Measurements from ENCODE around the gene CPEB1.
"Not testable (repeated sequence)": the region's sequence is repeated elsewhere in the genome, so short reads cannot be mapped to it uniquely, and the experiment has no call there.

The CPEB1 gene

DNA sequence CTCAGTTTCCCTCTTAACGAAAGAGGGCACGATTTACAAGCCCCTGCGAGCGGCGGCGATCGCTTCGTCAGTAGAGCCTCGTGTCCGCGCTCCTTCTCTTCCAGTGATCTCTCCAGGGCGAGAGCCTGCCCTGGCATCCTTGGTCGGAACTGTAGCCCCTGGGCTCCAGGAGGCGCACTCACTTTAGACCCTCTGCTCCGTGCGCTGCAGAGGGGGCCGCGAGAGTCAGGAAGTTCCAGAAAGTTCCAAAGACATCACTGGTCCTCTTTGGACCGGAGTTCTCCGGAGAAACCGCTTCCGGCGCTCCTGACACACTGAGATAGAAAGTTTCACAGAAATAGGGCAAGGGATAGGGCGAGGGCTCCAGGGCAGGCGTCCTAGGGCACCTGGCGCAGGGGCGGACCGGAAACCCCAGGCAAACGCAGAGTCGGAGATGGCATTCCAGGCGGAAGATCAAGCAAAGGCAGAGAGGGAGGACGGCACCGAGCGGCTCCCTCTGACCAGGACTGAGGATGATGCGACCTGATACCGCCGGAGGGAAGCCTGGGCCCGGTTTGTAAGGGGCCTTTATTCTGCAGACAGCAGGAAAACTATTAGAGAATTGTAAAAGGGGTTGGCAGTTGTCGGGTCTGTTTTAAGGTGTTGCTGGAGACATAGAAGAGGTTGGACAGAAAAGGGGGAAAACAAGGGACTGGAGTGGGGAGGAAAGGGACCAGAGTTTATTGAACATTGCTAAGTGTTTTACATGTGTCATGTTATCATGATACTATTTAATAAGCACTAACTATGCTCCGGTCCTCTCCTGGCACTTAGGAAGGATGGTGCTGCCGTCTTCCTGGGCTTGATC, 1.3 kb upstream of the CPEB1 start:
- no peak for DNase-seq

- no peak for DNase-seq
Measured at GRCh38 chr15:82647835-82648256, 683 bp upstream of the CPEB1 start.

DNA sequence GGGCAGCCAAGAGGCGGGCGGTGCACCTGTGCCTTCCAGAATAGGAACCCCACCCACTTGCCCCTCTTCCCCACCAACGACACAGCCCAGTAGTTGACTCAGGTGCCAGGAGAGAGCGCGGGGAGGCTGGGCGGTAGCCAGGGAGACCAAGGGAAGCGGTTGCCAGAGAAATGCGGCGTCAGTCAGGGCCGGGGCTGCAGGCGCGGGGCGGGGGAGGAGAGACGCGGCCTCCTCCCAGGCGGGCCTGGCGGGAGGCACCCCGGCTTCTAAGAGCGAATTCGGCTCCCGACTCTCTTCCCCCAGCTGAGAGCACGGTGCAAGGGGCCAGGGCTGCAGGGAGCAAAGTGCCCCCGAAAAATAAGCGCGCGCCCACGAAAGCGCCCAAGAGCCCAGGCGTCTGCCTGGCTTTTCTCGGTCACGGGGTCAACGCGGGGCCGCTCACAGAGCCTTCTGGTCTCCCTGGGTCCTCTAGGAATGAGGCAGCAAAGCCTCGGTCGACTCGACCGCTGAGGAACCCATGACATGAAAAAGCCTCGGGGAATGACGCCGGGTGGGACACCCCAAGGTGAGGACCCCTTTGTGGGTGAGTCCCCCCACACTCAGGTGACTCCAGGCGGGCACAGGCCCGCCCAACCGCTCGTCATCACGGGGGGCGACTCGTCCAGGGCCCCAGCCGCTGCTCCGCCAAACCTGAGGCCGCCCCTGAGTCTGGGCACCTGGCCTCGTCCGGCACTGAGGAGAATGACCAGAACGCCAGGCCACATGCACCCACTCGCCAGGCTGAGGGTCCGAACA, 716 bp downstream of the CPEB1 start:
- DNase-seq = peak; percentile 9

DNA sequence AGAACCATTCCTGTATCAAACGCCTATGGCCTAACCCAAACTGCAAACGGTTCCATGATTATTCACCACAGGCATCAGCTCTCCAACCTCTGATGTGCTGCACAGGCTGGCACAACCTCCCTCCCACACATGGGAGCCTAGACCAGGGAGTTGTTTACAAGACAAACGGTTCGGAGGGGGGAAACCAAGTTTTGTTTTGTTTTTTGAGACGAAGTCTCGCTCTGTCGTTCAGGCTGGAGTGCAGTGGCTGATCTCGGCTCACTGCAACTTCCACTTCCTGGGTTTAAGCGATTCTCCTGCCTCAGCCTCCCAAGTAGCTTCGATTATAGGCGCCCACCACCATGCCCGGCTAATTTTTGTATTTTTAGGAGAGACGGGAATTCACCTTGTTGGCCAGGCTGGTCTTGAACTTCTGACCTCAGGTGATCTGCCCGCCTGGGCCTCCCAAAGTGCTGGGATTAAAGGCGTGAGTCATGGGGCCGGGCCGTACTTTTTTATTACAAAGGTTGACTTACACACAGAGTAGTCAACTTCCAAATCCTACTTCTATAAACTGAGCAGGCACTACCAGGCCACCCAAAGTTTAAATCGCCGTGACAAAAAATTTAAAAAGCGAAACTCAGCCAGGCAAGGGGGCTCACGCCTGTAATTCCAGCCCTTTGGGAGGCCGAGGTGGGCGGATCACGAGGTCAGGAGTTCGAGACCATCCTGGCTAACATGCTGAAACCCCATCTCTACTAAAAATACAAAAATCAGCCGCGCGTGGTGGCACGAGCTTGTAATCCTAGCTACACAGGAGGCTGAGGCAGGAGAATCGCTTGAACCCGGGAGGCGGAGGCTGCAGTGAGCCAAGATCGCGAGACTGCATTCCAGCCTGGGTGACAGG, 2.0 kb downstream of the CPEB1 start:
- not testable (repeated sequence) for DNase-seq

GRCh38 chr15:82643992-82644391, 3.2 kb downstream of the CPEB1 start:
- DNase-seq = no peak

GRCh38 chr15:82642656-82643055, 4.5 kb downstream of the CPEB1 start:
- no peak for DNase-seq

DNA sequence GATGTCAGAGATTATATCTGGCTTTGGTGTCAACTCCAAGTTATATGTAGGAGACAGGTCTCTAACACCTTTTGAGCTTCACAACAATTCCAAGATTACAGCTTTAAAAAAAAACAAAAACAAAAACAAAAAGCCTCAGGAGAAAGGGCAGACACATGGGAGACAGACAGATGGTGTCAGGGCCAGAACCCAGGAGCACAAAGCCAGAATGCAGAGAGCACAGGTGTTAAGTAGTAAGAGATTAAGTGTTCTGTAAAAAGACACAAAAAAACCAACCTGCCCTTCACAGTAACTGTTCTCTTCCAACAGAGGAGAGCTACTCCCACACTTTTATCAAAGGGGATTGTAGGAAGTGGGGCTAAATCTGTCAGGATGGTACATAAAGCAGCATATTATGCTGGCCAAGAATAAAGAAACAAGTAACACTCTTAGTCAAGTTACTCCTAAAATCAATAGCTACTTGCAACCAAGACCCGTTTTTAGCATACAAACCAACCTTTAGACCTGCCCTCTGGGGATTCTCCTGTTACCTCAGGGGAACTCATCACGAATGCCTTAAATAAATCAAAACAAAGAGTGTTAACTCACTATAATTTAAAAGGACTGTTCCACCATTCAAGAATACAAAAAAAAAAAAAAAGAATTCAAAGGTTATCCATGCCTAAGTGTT, 5.9 kb downstream of the CPEB1 start:
- DNase-seq = no peak

DNA sequence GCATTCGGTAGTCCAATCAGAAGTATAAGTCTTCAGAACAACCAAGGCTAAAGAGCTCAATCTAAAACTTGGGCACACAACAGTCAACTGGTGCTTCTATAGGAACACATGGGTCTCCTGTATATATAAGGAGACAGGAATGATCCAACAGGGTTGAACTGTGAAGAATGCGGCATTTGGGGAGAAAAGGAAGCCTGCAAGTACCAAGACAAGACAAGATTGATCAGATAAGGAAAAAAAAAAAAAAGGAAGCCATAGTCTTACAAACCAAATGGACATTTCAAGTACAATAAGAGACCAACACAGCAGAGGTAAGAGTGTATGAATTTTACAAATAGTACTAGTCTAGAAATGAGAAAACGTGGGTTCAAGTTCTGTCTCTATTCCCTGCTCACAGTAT, 6.5 kb downstream of the CPEB1 start:
- no peak for DNase-seq

GRCh38 chr15:82635798-82636197, 11.4 kb downstream of the CPEB1 start:
- no peak for DNase-seq

GRCh38 chr15:82630033-82630432, 17.1 kb downstream of the CPEB1 start:
- no peak for DNase-seq

- no peak for DNase-seq
Measured at GRCh38 chr15:82625136-82625535, 22.0 kb downstream of the CPEB1 start.

DNA sequence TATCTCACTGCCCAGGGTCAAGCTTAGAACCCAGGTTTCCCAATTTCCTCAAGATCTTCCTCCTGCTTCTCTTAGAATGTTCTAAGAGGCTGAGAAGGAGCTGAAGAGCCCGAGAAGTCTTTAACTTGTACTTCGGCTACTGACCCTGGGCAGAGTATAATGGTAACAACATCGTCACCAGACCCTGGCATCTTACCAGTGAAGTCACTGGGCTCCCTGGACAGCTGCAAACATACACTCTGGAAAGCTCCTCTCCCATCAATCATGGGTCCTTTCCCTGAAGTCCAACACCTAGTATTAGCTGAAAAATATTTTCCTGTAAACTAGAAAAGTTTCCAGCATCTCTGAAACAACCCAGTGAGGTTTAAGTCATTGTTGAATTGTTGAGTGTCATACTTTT, 22.7 kb downstream of the CPEB1 start:
- DNase-seq = no peak

GRCh38 chr15:82624008-82624407, 23.2 kb downstream of the CPEB1 start:
- DNase-seq = no peak

DNA sequence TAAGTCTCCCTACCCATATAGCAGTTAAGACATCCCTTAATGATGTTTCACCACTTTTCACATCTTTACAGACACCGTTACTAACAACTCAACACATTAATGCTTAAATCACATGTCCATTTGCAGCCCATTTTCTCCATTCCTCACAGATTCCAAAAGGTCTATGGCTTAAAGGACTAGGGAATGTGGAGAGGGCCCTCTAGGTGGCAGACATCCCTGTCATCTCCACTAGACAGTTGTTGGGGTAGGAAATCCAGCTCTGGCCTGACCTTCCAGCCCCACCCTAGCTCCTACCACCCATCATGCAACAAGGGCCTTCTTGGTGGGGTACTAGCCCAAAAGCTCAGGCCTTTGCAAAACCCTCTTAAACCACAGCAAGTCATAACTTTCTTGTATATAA, 25.2 kb downstream of the CPEB1 start:
- DNase-seq = no peak

GRCh38 chr15:82613747-82614146, 33.4 kb downstream of the CPEB1 start:
- no peak for DNase-seq

DNA sequence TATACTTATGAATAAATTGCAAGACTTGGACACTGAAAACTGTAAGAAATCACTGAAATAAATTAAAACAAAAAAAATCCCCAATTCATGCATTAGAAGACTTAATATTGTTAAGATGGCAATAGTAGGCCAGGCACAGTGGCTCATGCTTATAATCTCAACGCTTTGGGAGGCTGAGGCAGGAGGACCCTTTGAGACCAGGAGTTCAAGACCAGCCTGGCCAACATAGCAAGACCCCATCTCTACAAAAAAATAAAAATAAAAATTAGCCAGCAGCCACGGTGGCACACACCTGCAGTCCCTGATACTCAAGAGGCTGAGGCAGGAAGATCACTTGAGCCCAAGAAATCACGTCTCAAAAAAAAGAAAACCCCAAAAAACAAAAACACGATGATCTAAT, 35.8 kb downstream of the CPEB1 start:
- no peak for DNase-seq

- no peak for DNase-seq
Measured at GRCh38 chr15:82602195-82602594, 45.0 kb downstream of the CPEB1 start.

- no peak for DNase-seq
Measured at GRCh38 chr15:82599862-82600261, 47.3 kb downstream of the CPEB1 start.

DNA sequence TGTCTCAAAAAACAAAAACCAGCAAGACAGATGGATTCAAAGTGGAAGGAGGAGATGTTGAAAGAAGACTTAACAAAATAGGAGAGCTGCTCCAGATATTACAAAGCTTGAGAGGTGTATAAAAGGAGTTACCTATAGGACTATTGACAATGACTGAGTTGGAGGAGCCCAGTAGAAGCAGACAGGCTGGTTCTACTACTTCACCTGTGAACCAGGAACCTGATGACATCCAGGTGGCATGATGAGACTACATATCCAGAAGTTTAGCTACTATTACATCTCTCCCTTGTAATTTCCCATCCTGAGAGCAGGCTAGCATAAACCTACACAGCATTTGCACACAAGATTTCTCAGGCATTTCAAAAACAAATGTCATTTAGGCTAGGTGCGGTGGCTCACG, 49.3 kb downstream of the CPEB1 start:
- DNase-seq = no peak

DNA sequence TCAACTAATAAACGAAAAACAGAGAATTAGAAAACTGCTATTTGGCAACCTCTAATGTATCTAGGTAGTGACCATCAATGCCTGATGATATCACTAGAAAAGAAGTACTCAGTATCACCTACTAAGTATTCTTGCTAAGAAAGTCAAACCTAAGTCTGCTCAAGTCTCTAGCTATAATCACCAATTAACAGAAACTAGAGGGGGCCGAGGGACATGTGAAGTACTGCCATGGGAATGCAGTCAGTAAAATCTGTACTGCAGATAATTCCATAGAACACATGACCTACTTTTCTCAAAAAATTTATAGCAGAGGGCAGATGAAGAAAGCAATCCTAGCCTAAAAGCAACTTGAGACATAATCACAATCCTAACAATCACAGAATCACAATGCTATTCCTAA, 51.4 kb downstream of the CPEB1 start:
- no peak for DNase-seq

DNA sequence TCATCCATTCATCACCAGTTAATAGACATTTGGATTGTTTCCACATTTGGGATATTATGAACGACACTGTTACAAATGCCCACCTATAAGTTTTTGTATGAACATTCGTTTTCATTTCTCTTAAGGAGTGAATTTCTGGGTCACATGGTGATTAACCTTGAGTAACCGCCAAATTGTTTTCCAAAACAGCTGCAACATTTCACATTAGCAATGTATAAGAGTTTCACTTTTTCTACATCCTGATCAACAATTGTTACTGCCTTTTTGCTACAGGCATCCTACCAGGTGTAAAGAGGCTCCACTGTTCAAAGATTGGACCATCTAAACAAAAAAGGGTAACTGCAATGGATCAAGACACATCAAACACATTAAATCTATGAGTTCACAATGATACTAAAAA, 52.0 kb downstream of the CPEB1 start:
- DNase-seq = no peak

- no peak for DNase-seq
Measured at GRCh38 chr15:82587805-82588204, 59.4 kb downstream of the CPEB1 start.

GRCh38 chr15:82585072-82585471, 62.1 kb downstream of the CPEB1 start:
- no peak for DNase-seq

Measured in NCI-H2029 (cell line).